Brain microvascular endothelial cell (primary cell): ENCODE measurements around the gene ARHGAP10.

Experiments
- DNase-seq: peaks from one replicate; pipeline ENCODE4 v3.0.0-alpha.2; 2020
- H3K27ac ChIP-seq: fragments of 250-450 bp; sonication (Bioruptor Pico); 2 replicates; pipeline ENCODE4 v1.5.1; 2020; ENCODE audit warnings: mild to moderate bottlenecking, moderate library complexity
- H3K27me3 ChIP-seq: fragments of 250-450 bp; sonication (Bioruptor Pico); replicated peaks from 2 replicates; pipeline ENCODE4 v1.5.1; 2020; ENCODE audit warnings: mild to moderate bottlenecking
- H3K36me3 ChIP-seq: fragments of 250-450 bp; sonication (Bioruptor Pico); replicated peaks from 2 replicates; pipeline ENCODE4 v1.5.1; 2020; ENCODE audit warnings: mild to moderate bottlenecking
- H3K4me3 ChIP-seq: 2 replicates; pipeline ENCODE4 v1.5.1; 2011; ENCODE audit warnings: low read depth, mild to moderate bottlenecking, control low read depth, low read length, moderate library complexity
- CTCF ChIP-seq: IDR thresholded peaks from 2 replicates; pipeline ENCODE4 v1.5.1; 2011; ENCODE audit warnings: low read depth, mild to moderate bottlenecking, moderate library complexity, low read length, control low read depth, inconsistent platforms; ENCODE audit errors: missing control alignments
- in situ Hi-C: cut with HindIII; loops from 2 replicates; pipeline ENCODE4 v1.10.0; 2017; ENCODE audit warnings: low sequenced_read_pairs, low pct_ligation_motif_present

The ARHGAP10 gene

GRCh38 chr4:147733716-147734344, 1.9 kb downstream of the ARHGAP10 start:
- Histone ChIP-seq H3K36me3 (no peaks in the 10 kb centered on the region), H3K27me3 (no peaks in the 10 kb centered on the region), H3K4me3 (peak overlapping the region; percentile 91), H3K27ac (peak overlapping the region; percentile 57)
- DNase-seq: no peak
- no peak for TF ChIP-seq CTCF
- in situ Hi-C loops: no loop called here

- no peak for TF ChIP-seq CTCF
- no peaks in the 10 kb centered on the region for H3K36me3 ChIP-seq
- H3K27ac ChIP-seq: no peak overlapping the region
- DNase-seq: no peak
- no peaks in the 10 kb centered on the region for H3K27me3 ChIP-seq
- H3K4me3 ChIP-seq: no peak overlapping the region
- in situ Hi-C loops: no loop called here
These were observed 2.6 kb downstream of the ARHGAP10 start for GRCh38 chr4:147734496-147734895.

- no peak for TF ChIP-seq CTCF
- H3K4me3 ChIP-seq: no peak overlapping the region
- H3K27me3 ChIP-seq: no peaks in the 10 kb centered on the region
- no peaks in the 10 kb centered on the region for H3K36me3 ChIP-seq
- in situ Hi-C loops: no loop called here
- no peak for DNase-seq
- peak overlapping the region; percentile 69 for H3K27ac ChIP-seq
These were observed 3.8 kb downstream of the ARHGAP10 start for GRCh38 chr4:147735413-147736301.

- in situ Hi-C loops: no loop called here
- TF ChIP-seq CTCF: no peak
- DNase-seq: peak; percentile 72
- no peaks in the 10 kb centered on the region for H3K27me3 ChIP-seq
- no peak overlapping the region for H3K4me3 ChIP-seq
- H3K27ac ChIP-seq: peak overlapping the region; percentile 69
- no peaks in the 10 kb centered on the region for H3K36me3 ChIP-seq
These were observed 4.6 kb downstream of the ARHGAP10 start for GRCh38 chr4:147736458-147736857.

- Histone ChIP-seq H3K36me3 (no peaks in the 10 kb centered on the region), H3K4me3 (no peak overlapping the region), H3K27me3 (no peaks in the 10 kb centered on the region), H3K27ac (peak overlapping the region; percentile 20)
- no peak for DNase-seq
- in situ Hi-C loops: no loop called here
- TF ChIP-seq CTCF: no peak
These were observed 5.7 kb downstream of the ARHGAP10 start for GRCh38 chr4:147737623-147738022.
